Dermis microvascular lymphatic vessel endothelial cell (primary cell): ENCODE results near the gene CDKAL1. TPM values are rescaled to one million over a fixed set of nuclear protein-coding genes. Genes with fewer than 3 reads are reported as not detected.
"Not testable (repeated sequence)": the region's sequence is repeated elsewhere in the genome, so short reads cannot be mapped to it uniquely, and the experiment has no call there.

Experiments
- DNase-seq, 2 donors: peaks; one replicate each; pipeline versions ENCODE4 v3.0.0 to v3.0.0-alpha.2; 2010; ENCODE audit warnings: low read depth in 2 of 2
- total RNA-seq: library from RNA; depleted of rRNA; stranded (reverse); fragments of >200 nt; gene quantifications from 2 replicates; pipeline ENCODE4 v1.2.1, GENCODE V29; 2014

CDKAL1 gene
- total RNA-seq, 1 donor from 2014 or later, result 17.8 TPM

DNA sequence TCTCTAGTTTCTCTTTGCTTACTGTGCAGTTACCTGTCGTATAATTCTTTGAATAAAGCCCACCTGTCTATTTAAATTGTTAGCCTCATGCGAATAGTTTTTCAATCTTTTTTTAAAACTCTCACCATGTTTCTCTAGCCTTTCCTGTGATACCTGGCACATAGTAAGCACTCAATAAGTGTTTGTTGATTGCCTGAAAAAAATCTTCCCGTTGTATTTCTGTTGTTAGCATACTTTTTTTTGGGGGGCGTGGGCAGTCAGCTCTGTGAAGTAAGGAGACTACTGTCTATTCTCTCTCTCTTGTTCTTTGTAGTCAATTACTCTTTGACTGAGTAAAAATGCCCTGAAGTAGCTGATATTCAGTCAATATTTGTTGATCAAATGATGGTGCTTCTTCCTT lies 205.8 kb downstream of the CDKAL1 start:
- no peak for DNase-seq

DNA sequence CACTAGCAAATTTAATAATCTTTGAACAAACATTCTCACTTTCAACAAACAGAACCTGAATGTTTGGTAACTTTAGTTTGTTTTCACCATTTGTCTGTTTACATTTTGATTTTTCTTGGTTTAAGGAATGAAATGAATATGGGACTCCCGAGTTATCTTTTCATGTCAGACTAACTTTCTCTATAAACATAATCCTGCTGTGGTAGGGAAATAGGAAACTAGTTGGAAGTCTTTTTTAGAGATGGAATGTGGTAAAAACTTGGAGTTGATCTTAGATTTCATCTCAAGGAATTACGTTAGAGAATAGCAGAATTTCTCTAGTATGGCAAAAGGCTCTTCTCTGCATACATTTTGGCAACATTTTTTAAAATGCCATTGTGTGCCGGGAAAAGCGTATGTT lies 206.5 kb downstream of the CDKAL1 start:
- DNase-seq, result no peak

DNA sequence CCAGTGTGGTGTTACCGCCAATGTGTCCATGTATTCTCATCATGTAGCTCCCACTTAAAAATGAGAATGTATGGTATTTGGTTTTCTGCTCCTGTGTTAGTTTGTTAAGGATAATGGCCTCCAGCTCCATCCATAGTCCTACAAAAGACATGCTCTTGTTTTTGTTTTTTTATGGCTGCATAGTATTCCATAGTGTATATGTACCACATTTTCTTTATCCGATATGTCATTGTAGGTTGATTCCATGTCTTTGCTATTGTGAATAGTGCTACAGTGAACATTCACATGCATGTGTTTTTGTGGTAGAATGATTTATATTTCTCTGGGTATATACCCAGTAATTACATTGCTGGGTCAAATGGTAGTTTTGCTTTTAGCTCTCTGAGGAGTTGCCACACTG lies 207.2 kb downstream of the CDKAL1 start:
- DNase-seq, result no peak

- no peak for DNase-seq
Observed at GRCh38 chr6:20744911-20745557, 210.8 kb downstream of the CDKAL1 start.

GRCh38 chr6:20746024-20746423 lies 211.8 kb downstream of the CDKAL1 start:
- no peak for DNase-seq

DNA sequence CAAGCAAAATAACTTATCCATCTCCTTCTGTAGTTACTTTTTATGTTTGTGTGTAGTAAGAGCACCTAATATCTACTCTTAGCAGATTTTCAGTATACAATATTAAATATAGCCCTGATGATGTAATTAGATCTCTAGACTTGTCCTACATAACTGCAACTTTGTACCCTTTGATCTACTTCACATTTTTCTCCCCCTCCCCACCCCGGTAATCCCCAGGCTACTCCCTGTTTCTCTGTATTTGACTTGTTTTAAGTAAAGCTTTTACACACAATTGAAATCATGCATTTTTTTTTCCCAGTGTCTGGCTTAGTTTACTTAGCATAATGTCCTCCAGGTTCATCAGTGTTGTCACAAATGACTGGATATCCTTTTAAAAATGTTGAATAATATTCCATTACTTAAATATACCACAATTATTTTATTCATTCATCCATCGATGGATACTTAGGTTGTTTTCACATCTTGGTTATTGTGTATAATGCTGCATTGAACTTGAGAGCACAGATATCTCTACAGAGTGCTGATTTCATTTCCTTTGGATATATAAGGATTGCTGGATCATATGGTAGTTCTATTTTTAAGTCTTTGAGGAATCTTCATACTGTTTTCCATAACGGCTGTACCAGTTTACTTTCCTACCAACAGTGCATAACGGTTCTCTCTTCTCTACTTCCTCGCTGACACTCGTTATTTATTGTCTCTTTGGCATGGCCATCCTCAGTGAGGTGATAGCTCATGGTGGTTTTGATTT lies 212.7 kb downstream of the CDKAL1 start:
- no peak for DNase-seq

DNA sequence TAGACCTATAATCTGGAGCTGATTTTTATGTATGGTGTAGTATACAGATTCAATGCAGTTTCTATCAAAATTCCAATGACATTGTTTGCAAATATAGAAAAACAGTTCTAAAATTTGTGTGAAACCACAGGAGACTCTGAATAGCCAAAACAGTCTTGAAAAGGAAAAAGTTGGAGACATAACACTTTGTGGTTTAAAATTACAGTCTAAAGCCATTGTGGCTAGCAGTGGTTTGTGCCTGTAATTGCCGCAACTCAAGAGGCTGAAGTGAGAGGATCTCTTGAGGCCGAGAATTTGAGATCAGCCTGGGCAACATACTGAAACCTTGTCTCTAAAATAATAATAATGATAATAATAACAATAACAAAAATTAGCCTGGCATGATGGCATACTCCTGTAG lies 213.7 kb downstream of the CDKAL1 start:
- no peak for DNase-seq

GRCh38 chr6:20751293-20751935 lies 217.2 kb downstream of the CDKAL1 start:
- no peak for DNase-seq

DNA sequence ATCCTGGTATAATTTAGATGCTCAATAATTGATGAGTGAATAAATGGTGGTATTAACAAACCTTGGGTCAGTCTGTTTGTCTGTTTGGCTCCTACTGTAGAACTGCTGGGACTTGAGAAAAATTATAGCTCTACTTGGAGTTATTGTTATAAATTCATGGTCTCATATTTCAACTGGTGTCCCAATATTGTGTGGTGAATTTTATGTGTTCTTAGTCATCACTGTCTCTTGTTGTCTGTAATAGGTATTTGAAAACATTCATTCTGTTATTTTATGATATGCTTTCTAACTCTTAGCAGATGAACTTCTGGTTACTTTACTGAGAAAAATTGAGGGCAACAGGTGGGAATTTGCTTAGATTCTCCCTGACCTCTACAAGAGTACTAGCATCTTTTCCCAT lies 221.4 kb downstream of the CDKAL1 start:
- DNase-seq, result no peak

GRCh38 chr6:20756584-20757147 lies 222.4 kb downstream of the CDKAL1 start:
- not testable (repeated sequence) for DNase-seq

DNA sequence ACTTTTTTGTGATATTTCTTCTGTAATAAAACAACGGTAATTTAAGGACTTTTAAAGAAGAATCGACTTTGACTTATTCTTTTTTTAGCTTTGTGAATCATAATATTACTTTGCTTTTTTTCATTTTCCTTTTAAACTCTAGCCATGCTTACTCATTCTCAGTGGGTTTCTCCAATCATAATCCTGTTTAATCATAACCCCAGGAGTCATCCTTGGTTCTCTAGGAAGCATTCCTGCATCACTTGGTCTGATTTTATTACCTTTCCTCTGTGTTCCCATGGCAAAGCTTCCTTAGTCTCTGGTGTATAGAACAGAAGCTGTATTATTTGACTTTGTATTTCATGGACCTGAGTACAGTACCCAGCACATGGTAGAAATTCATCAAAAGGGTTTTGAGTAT lies 223.5 kb downstream of the CDKAL1 start:
- DNase-seq, result no peak

DNA sequence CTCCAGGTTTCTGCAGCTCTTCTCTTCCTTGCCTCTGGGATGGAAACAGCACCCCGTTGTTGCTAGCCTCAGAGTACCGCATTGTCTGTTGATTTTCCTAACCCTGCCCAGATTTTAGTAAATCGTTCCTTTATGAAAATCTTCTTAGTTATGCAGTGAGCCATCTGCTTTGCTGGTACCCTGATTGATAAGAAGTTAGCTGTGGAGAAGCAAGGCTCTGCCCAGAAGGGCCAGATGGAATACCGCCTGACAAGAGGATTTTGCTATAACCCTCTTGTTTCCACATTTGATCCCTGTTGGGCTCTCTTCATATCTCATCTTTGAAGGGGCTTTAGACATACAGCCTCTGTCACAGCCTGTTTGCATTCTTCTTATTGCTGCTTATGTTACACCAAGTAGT lies 229.0 kb downstream of the CDKAL1 start:
- DNase-seq, result no peak

GRCh38 chr6:20769631-20770030 lies 235.4 kb downstream of the CDKAL1 start:
- no peak for DNase-seq

DNA sequence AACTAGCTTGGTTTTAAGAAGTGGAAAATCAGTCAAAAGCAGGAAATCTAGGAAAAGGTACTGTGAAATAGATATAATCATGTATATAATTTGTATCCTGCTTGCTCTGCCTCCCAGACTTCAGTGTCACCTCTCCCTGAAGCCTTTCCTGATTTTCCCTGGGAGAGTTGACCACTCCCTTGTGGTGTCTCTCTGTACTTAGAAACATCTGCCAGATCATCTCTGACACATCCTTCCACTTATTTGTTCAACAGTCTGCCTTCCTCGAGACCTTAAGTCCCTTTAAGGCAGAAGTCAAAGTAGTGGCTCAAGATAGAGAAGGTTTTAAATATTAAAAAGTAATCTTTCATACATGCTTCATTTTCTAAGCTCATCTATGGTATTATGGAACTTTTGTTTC lies 236.5 kb downstream of the CDKAL1 start:
- DNase-seq, result no peak

GRCh38 chr6:20771409-20771808 lies 237.2 kb downstream of the CDKAL1 start:
- no peak for DNase-seq

DNA sequence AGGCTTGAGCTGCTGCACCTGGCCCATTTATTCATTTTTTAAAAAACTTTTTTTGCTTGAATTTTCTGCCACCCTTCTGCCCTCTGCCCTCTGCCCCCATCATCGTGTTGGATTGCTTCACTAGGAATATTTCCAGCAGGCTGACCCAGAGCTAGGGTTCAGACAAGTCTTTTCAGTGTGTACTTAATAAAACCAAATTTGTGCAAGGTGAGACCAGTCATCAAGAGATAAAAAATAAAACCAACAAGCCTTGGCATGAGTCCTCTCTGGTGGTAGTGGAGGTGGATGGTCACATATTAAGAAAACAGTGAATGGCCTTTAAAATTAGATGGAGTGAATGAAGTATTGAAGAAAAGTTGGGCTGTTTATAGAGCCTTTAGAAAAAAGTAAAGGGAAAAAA lies 239.6 kb downstream of the CDKAL1 start:
- DNase-seq, result no peak

DNA sequence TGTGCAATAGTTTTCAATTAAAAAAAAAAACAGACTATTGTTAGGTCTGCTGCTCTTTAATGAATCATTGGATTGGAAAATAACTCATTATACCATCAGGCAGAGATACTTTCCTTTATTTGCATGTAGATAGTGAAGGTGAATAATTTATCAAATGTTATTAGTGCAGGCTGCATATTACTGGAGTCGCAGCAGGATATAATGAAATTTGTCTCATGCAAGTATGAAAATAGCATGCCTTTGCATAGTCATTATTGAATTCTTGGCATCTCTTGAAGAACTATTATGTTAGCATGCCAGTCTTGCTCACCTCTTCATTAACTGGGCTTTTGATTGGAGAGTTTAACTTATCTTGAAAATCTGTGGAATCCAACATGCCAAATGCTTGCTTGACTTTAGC lies 241.7 kb downstream of the CDKAL1 start:
- no peak for DNase-seq

DNA sequence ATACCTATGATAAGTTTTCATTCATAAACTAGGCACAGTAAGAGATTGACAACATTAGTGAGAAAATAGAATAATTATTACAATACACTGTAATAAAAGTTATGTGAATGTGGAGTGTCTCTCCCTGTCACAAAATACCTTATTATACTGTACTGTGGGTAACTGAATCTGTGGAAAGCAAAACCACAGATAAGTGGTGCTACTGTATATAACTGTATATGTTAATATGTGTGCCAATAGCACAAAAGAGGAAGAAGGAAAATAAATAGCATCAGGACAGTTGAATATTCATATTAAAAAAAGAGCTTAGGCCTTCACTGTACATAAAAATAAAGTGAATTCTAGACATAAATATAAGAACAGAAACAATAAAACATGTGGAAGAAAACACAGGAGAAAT lies 243.5 kb downstream of the CDKAL1 start:
- no peak for DNase-seq

DNA sequence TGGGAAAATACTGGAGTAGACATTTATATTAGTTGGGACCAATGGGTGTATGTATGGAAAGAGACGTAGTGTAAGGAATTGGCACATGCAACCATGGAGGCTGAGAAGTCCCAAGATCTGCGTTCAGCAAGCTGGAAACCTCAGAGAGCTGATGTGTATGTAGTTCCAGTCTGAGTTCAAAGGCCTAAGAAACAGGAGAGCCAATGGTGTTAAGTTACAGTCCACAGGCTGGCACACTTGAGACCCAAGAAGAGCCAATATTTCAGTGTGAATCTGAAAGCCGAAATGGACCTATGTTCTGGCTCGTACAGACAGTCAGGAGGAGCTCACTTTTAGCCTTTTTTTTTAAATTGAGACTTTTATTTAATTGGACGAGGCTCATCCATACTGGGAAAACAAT lies 244.2 kb downstream of the CDKAL1 start:
- no peak for DNase-seq

DNA sequence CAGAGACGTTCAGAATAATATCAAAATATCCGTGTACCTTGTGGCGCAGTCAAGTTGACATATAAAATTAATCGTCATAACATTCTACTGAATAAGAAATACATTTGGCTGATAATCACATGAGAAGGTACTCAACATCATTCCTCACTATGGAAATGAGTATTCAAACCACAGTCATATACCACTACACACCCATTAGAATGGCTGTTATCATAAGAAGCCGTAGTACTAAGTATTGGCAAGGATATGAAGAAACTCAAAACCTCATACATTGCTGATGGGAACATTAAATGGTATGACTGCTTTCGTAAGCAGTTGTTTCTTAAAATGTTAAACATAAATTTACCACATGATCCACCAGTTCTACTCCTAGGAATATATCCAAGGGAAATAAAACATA lies 244.7 kb downstream of the CDKAL1 start:
- no peak for DNase-seq

DNA sequence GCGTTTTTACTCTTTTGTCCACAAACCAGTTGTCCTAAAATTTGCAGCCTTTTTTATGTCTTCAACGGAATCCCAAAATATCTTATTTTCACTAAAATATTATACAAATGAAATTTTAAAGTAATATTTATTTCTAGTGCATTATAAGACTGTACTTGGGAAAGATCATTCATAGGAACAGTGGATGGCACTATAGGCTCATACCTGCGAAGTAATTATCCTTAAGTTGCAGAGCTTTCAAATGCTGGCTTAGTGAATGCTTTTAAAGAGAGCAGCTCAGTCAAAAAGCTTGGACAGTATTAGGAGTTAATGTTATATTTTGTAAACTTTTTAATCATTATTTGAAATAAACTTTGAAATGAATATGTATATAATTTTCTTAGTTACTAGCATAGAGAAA lies 254.9 kb downstream of the CDKAL1 start:
- DNase-seq, result peak; percentile 25 to 36

GRCh38 chr6:20790032-20790791 lies 256.0 kb downstream of the CDKAL1 start:
- DNase-seq, result no peak
